Liver (tissue), 9 donors: ENCODE data around the gene KATNIP. TPM values are rescaled to one million over a fixed set of nuclear protein-coding genes. Genes with fewer than 3 reads are reported as not detected.

ENCODE experiments used
- DNase-seq: peaks from one replicate; pipeline ENCODE4 v3.0.0-alpha.2; 2017; ENCODE audit warnings: low spot score
- H3K27ac ChIP-seq, 2 donors: one replicate each; pipeline ENCODE4 v1.7.0; 2013; ENCODE audit warnings: inconsistent platforms in 2 of 2, low read length in 2 of 2, control low read depth in 1 of 2, low read depth in 1 of 2, mild to moderate bottlenecking in 1 of 2
- H3K27me3 ChIP-seq, 4 donors: one replicate each; pipeline versions ENCODE4 v1.6.1 to v1.7.0; 2013; ENCODE audit warnings: low read length in 3 of 4, inconsistent platforms in 1 of 4, mild to moderate bottlenecking in 1 of 4, moderate library complexity in 1 of 4; ENCODE audit not compliant: control insufficient read depth in 4 of 4, insufficient read depth in 4 of 4
- H3K36me3 ChIP-seq, 4 donors: one replicate each; pipeline versions ENCODE4 v1.6.1 to v1.7.0; 2013; ENCODE audit warnings: low read length in 3 of 4, mild to moderate bottlenecking in 3 of 4, low read depth in 1 of 4, moderate library complexity in 1 of 4; ENCODE audit not compliant: control insufficient read depth in 4 of 4, insufficient read depth in 3 of 4
- H3K4me1 ChIP-seq, 4 donors: one replicate each; pipeline versions ENCODE4 v1.6.1 to v1.7.0; 2013; ENCODE audit warnings: low read length in 3 of 4, mild to moderate bottlenecking in 3 of 4, moderate library complexity in 1 of 4; ENCODE audit not compliant: control insufficient read depth in 4 of 4, insufficient read depth in 4 of 4
- H3K4me3 ChIP-seq, 3 donors: one replicate each; pipeline versions ENCODE4 v1.6.1 to v1.7.0; 2013; ENCODE audit warnings: low read length in 3 of 3, control low read depth in 1 of 3, low read depth in 1 of 3, mild to moderate bottlenecking in 1 of 3
- H3K9ac ChIP-seq, 2 donors: one replicate each; pipeline ENCODE4 v1.7.0; 2013; ENCODE audit warnings: low read length in 2 of 2, mild to moderate bottlenecking in 2 of 2, moderate library complexity in 2 of 2, control low read depth in 1 of 2, low read depth in 1 of 2
- H3K9me3 ChIP-seq, 4 donors: one replicate each; pipeline versions ENCODE4 v1.6.1 to v1.7.0; 2013; ENCODE audit warnings: low read length in 3 of 4; ENCODE audit not compliant: control insufficient read depth in 4 of 4
- EGR1 ChIP-seq, 2 donors: IDR thresholded peaks; 2 replicates each; pipeline ENCODE4 v1.6.1; 2016 to 2018; ENCODE audit warnings: antibody characterized with exemption in 2 of 2, low read depth in 2 of 2
- FOXA1 ChIP-seq: IDR thresholded peaks from 2 replicates; pipeline ENCODE4 v1.6.1; 2016; ENCODE audit warnings: antibody characterized with exemption
- FOXA2 ChIP-seq: IDR thresholded peaks from 2 replicates; pipeline ENCODE4 v1.6.1; 2016; ENCODE audit warnings: antibody characterized with exemption
- GABPA ChIP-seq, 2 donors: IDR thresholded peaks in 1 of 2; conservative IDR thresholded peaks in 1 of 2; 2 replicates each; pipeline ENCODE4 v1.6.1; 2016; ENCODE audit warnings: antibody characterized with exemption in 2 of 2, mild to moderate bottlenecking in 1 of 2, moderate library complexity in 1 of 2
- HNF4A ChIP-seq, 2 donors: conservative IDR thresholded peaks; 2 replicates each; pipeline ENCODE4 v1.6.1; 2016; ENCODE audit warnings: antibody characterized with exemption in 2 of 2, mild to moderate bottlenecking in 2 of 2
- HNF4G ChIP-seq: IDR thresholded peaks from 2 replicates; pipeline ENCODE4 v1.6.1; 2016; ENCODE audit warnings: antibody characterized with exemption
- JUND ChIP-seq, 2 donors: IDR thresholded peaks; 2 replicates each; pipeline ENCODE4 v1.6.1; 2016; ENCODE audit warnings: antibody characterized with exemption in 2 of 2
- NR2F2 ChIP-seq: IDR thresholded peaks from 2 replicates; pipeline ENCODE4 v1.6.1; 2016; ENCODE audit warnings: antibody characterized with exemption
- RAD21 ChIP-seq, 2 donors: IDR thresholded peaks; 2 replicates each; pipeline ENCODE4 v1.6.1; 2016; ENCODE audit warnings: antibody characterized with exemption in 2 of 2, mild to moderate bottlenecking in 2 of 2
- RXRA ChIP-seq, 2 donors: IDR thresholded peaks; 2 replicates each; pipeline ENCODE4 v1.6.1; 2017 to 2018; ENCODE audit warnings: antibody characterized with exemption in 2 of 2, mild to moderate bottlenecking in 1 of 2
- SP1 ChIP-seq: IDR thresholded peaks from 2 replicates; pipeline ENCODE4 v1.6.1; 2018; ENCODE audit warnings: antibody characterized with exemption, mild to moderate bottlenecking
- TAF1 ChIP-seq: conservative IDR thresholded peaks from 2 replicates; pipeline ENCODE4 v1.6.1; 2016; ENCODE audit warnings: antibody characterized with exemption, mild to moderate bottlenecking
- YY1 ChIP-seq: IDR thresholded peaks from 2 replicates; pipeline ENCODE4 v1.6.1; 2016; ENCODE audit warnings: antibody characterized with exemption, mild to moderate bottlenecking
- WGBS: extraction: QIAGEN DNeasy Blood & Tissue Kit; methylation state at CpG from one replicate; pipeline ENCODE4 v1.1.7; 2013; 5-methylcytosine and 5-hydroxymethylcytosine counted together
- polyA plus RNA-seq, 2 donors: library from polyadenylated mRNA; stranded (reverse) in 1 of 2; unstranded in 1 of 2; fragments of 200-250 nt in 1 of 2; fragments of >200 nt in 1 of 2; fragmentation: Nextera tagmentation in 1 of 2; extraction: Ambion mirVana in 1 of 2; gene quantifications; one replicate each; pipeline versions ENCODE4 v1.2.1 to v1.2.3, GENCODE V29; 2013 to 2015
- total RNA-seq, 2 donors: library from RNA; depleted of rRNA; stranded (reverse); fragments of >200 nt; gene quantifications; one replicate each; pipeline ENCODE4 v1.2.3, GENCODE V29; 2014
- TF ChIP-seq, protein P1 (sequence below): IDR thresholded peaks from 2 replicates; pipeline ENCODE4 v1.6.1; 2016; ENCODE audit warnings: antibody characterized with exemption
- TF ChIP-seq, protein P2 (sequence below): IDR thresholded peaks from 2 replicates; pipeline ENCODE4 v1.6.1; 2016; ENCODE audit warnings: antibody characterized with exemption
- TF ChIP-seq, protein P3 (sequence below): IDR thresholded peaks from 2 replicates; pipeline ENCODE4 v1.6.1; 2016; ENCODE audit warnings: antibody characterized with exemption, mild to moderate bottlenecking
- TF ChIP-seq, protein P4 (sequence below): IDR thresholded peaks from 2 replicates; pipeline ENCODE4 v1.6.1; 2016; ENCODE audit warnings: antibody characterized with exemption
- TF ChIP-seq, protein P5 (sequence below): fragments of 150-350 bp; IDR thresholded peaks from 2 replicates; pipeline ENCODE4 v1.5.1; 2017; ENCODE audit warnings: improper control_type of control experiment, low read depth, low read length; ENCODE audit not compliant: missing input control
- donor health status: healthy.
- donor health status: healthy.
- donor health status: healthy.
- donor health status: healthy.
- donor health status: healthy.

The KATNIP gene
- total and polyA plus RNA-seq, 4 donors: 2.0 to 6.5 (median 4.5) TPM

DNA sequence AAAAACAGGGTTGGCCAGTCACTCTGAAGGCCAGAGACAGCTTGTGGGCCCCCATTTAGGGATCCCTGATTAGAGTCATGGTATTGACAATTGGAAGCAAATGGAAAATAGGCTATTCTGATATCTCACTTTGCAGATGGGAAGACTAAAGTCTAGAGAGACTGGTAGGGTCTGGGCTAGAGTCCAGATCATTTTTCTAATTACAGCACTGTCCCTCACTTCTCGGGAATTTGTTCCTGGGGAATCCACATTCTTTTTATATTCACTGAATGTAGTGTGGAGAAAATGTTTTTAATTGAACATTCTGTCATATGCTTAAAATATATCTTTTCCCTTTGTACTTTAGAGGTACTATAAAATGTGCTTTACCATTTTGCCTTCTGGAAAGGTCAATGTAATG lies 1.1 kb downstream of the KATNIP start:
- no peak for DNase-seq
- no peak overlapping the region for H3K27ac ChIP-seq
- H3K9me3 ChIP-seq: no peaks in the 10 kb centered on the region
- H3K4me3 ChIP-seq: no peak overlapping the region
- no peaks in the 10 kb centered on the region for H3K36me3 ChIP-seq
- peaks cover 9 to 22% (median 16%) of the 10 kb centered on the region in 4 donors for H3K4me1 ChIP-seq
- no peaks in the 10 kb centered on the region for H3K27me3 ChIP-seq
- no peak for TF ChIP-seq RXRA (IDR thresholded peaks at IDR 0.05)
- no peak for TF ChIP-seq HNF4G
- TF ChIP-seq, protein P1, sequence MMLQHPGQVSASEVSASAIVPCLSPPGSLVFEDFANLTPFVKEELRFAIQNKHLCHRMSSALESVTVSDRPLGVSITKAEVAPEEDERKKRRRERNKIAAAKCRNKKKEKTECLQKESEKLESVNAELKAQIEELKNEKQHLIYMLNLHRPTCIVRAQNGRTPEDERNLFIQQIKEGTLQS: no peak
- no peak overlapping the region for H3K9ac ChIP-seq
- WGBS: 36% methylated on average over 1 of the region's 1 CpG

DNA sequence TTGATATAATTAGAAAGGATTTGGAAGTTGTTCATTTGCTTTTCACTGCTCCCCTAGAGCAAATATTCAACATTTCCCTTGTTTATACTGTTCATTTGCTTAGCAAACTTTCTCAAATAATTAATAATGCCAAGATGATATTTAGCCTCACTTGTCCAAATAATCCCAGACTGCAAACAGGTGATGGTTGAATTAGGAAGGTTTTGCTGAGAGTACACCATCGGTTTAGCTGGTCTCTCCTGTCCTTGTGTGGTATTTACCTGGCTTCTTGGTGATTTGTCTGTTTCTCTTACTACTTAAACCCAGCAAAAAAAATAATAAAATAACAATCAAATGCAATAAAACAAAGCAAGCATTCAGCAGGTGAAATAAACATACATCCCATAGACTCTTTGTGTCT lies 6.5 kb downstream of the KATNIP start:
- whole genome bisulfite sequencing: 38% methylated on average over 1 of the region's 1 CpG
- TF ChIP-seq, protein P2, sequence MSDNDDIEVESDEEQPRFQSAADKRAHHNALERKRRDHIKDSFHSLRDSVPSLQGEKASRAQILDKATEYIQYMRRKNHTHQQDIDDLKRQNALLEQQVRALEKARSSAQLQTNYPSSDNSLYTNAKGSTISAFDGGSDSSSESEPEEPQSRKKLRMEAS: no peak
- no peak for TF ChIP-seq TAF1
- TF ChIP-seq RAD21 (IDR thresholded peaks at IDR 0.05): no peak
- TF ChIP-seq YY1: no peak
- no peak for TF ChIP-seq HNF4G
- TF ChIP-seq RXRA (IDR thresholded peaks at IDR 0.05): no peak
- TF ChIP-seq EGR1 (IDR thresholded peaks at IDR 0.05; ENCODE audit: low read depth in 2 of 2): no peak
- TF ChIP-seq NR2F2: no peak
- TF ChIP-seq, protein P3, sequence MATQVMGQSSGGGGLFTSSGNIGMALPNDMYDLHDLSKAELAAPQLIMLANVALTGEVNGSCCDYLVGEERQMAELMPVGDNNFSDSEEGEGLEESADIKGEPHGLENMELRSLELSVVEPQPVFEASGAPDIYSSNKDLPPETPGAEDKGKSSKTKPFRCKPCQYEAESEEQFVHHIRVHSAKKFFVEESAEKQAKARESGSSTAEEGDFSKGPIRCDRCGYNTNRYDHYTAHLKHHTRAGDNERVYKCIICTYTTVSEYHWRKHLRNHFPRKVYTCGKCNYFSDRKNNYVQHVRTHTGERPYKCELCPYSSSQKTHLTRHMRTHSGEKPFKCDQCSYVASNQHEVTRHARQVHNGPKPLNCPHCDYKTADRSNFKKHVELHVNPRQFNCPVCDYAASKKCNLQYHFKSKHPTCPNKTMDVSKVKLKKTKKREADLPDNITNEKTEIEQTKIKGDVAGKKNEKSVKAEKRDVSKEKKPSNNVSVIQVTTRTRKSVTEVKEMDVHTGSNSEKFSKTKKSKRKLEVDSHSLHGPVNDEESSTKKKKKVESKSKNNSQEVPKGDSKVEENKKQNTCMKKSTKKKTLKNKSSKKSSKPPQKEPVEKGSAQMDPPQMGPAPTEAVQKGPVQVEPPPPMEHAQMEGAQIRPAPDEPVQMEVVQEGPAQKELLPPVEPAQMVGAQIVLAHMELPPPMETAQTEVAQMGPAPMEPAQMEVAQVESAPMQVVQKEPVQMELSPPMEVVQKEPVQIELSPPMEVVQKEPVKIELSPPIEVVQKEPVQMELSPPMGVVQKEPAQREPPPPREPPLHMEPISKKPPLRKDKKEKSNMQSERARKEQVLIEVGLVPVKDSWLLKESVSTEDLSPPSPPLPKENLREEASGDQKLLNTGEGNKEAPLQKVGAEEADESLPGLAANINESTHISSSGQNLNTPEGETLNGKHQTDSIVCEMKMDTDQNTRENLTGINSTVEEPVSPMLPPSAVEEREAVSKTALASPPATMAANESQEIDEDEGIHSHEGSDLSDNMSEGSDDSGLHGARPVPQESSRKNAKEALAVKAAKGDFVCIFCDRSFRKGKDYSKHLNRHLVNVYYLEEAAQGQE: no peak
- no peak for TF ChIP-seq FOXA1
- no peak for TF ChIP-seq HNF4A (conservative IDR thresholded peaks at IDR 0.05)
- TF ChIP-seq JUND (IDR thresholded peaks at IDR 0.05): no peak
- TF ChIP-seq, protein P4, sequence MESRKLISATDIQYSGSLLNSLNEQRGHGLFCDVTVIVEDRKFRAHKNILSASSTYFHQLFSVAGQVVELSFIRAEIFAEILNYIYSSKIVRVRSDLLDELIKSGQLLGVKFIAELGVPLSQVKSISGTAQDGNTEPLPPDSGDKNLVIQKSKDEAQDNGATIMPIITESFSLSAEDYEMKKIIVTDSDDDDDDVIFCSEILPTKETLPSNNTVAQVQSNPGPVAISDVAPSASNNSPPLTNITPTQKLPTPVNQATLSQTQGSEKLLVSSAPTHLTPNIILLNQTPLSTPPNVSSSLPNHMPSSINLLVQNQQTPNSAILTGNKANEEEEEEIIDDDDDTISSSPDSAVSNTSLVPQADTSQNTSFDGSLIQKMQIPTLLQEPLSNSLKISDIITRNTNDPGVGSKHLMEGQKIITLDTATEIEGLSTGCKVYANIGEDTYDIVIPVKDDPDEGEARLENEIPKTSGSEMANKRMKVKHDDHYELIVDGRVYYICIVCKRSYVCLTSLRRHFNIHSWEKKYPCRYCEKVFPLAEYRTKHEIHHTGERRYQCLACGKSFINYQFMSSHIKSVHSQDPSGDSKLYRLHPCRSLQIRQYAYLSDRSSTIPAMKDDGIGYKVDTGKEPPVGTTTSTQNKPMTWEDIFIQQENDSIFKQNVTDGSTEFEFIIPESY: no peak
- no peak for TF ChIP-seq GABPA (IDR thresholded peaks at IDR 0.05 in 1 of 2, conservative IDR thresholded peaks at IDR 0.05 in 1 of 2)
- TF ChIP-seq, protein P5, sequence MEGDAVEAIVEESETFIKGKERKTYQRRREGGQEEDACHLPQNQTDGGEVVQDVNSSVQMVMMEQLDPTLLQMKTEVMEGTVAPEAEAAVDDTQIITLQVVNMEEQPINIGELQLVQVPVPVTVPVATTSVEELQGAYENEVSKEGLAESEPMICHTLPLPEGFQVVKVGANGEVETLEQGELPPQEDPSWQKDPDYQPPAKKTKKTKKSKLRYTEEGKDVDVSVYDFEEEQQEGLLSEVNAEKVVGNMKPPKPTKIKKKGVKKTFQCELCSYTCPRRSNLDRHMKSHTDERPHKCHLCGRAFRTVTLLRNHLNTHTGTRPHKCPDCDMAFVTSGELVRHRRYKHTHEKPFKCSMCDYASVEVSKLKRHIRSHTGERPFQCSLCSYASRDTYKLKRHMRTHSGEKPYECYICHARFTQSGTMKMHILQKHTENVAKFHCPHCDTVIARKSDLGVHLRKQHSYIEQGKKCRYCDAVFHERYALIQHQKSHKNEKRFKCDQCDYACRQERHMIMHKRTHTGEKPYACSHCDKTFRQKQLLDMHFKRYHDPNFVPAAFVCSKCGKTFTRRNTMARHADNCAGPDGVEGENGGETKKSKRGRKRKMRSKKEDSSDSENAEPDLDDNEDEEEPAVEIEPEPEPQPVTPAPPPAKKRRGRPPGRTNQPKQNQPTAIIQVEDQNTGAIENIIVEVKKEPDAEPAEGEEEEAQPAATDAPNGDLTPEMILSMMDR: no peak
- no peak for TF ChIP-seq SP1
- TF ChIP-seq, protein P1: no peak
- TF ChIP-seq FOXA2: no peak
- no peaks in the 10 kb centered on the region for H3K9me3 ChIP-seq
- H3K27me3 ChIP-seq: no peaks in the 10 kb centered on the region
- H3K36me3 ChIP-seq: peaks cover 0 to 1% (median 0%) of the 10 kb centered on the region in 4 donors
- H3K9ac ChIP-seq: no peak overlapping the region
- no peak for DNase-seq
- H3K4me1 ChIP-seq: peaks cover 0 to 8% (median 0%) of the 10 kb centered on the region in 4 donors
- H3K27ac ChIP-seq: no peak overlapping the region
- no peak overlapping the region for H3K4me3 ChIP-seq
